Hematopoietic multipotent progenitor cell treated with erythropoietin and hydrocortisone succinate and interleukin-3 and kit ligand, for 6 days (in vitro differentiated cells): ENCODE data around the gene TBCD.
"Not testable (repeated sequence)": the region's sequence is repeated elsewhere in the genome, so short reads cannot be mapped to it uniquely, and the experiment has no call there.

Experiments used
- DNase-seq: peaks from one replicate; pipeline ENCODE4 v3.0.0-alpha.2; 2015

The TBCD gene

DNA sequence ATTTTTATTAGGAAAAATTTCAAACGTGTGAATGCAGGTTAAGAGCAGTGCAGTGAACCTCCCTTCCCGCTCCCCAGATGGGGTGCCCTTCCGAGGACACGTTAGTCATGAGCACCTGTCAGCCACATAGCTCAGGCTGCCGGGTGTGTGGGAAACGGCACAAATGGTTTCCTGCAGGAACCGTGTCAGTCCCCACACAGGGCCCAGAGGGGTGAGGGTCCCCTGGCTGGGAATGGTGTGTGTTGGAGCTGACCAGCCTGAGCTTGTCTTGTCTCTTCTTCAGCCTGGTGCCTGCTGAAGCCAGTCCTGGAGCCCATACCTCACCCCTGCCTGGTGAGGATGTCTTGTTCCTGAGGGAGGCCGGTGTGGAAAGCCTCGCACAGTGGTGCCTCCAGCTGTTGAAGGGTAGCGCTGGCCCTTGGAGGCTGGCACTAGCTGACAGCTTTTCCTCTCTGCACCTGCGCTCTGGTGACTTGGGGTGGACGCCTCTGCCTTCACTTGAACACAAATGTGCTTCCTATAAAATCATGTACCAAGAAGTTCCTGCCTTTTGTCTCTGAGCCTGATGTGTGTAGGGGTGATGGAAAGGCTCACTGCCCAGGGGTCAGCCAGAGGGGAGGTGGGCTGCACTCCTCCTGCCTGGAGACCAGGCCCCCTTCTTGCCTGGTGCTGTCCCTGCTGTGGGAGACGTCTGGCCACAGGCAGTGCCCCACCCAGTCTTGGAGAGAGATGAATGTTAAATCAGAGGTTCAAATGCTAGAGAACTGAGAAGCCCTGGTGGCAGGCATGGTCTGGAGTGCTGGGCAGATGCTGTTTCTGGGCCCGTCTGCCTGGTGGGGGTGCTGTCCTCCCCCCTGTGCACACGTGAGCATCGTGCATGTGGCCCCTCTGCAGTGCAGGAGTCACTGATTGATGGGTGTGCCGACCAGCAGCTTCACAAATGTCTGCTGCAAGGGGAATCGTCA, 190.6 kb downstream of the TBCD start:
- no peak for DNase-seq

DNA sequence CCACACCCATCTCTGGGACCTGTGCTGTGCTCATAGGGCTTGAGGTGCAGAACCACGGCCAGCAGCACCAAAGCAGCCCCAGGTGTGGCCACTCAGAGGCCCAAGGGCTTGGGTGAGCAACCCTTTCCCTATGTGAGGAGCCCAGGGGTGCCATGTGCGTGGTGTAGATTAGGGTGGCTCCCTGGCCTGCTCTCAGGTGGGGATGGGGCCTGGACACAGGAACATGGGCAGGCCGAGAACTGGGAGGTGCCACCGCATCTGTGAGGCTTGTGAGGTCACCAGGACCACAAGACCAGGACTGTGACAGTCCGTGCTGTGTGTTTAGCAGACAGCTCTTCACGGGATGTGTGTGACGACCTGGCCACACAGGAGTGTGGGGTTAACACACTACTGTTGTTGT, 191.5 kb downstream of the TBCD start:
- no peak for DNase-seq

DNA sequence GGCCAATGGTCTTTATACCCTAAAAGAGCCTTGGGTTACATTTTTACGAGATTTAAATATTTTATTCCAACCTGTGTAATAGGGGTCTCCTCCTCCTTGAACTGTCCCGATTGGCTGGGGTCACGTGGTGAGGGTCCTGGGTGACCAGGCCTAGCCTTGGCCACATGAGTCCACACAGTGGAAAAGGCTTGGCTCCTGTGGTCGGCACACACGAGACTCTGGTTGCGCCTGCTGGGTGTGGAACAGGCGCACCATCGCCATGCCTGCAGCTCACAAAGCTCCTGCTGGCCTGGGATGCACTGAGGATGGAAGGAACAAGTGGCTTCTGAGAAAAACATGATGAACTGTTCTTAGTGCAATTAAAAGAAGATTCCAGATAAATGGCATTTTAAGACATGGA, 191.9 kb downstream of the TBCD start:
- DNase-seq: no peak

DNA sequence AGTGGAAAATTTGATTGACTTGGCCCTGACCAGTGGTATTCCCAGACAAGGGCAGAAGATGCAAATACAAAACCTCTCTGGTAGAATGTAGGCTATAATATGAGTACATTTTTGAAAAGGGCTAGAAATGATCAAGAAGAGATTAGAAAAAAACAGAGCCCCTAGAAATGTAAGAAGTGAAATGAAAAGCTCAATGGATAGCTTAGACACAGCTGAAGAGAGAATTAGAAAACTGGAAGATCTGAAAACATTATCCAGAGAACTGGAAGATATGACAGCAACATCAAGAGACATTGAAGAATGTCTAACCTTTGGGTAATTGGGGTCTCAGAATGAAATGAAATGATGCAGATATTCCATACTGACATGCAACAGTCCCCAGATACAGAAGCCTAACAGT, 193.1 kb downstream of the TBCD start:
- DNase-seq: no peak

DNA sequence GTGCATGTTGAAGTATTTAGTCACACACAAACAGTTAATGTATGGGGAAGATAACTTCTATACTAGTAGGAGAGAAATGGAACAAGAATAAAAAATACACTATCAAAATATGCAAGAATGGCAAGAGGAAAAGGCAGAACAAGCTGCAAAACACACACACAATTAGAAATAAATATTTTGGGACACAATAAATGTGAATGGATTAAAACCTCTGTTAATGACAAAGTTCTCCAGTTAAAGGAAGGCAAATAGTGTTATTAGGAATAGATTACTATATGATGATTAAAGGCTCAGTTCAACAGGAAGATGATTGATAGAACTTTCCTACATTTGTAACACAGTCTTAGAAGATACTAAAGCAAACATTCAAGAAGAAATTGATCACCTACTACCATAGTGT, 194.2 kb downstream of the TBCD start:
- no peak for DNase-seq

DNA sequence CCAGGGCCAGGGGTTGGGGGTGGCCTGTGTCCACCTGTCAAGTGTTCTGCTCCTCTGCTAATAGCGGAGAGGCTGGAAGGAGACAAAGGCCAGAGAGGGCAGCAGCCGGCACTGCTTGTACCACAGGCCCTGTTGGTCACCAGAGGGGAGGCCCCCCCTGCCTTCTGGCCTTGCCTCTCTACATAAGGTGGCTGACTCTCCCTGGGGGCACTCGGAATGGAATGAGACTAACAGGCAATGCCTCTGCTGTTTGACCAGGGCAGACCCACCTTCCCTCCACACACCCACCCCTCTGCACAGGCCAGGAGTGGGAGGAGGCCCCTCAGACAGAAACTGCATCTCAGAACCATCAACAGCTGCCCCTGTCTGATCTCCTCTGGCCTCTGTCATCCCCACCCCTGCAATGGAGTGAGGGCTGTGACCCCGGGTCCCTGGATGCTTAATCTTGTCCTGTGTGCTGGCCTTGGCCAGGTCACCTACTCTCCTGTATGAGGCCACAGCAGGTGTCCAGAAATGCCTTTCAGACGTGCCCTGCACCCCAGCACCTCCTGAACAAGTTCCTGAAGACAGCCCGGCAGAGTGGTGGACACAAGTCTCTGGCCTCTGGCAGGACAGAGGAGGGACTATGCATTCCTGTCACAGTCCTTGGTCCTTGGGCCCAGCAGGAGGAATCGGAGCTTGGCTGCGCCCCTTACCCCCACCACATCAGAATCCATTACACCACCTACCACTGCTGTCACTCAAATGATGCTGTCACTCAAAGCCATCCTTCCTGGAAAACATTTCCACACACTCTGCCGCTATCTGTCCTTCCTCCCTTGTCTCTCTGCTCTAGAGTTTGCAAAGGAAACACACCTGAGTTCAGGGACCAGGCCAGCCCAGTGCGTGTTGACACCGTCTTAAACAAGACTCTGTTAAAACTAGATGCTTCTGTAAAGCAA, 195.5 kb downstream of the TBCD start:
- DNase-seq: no peak

DNA sequence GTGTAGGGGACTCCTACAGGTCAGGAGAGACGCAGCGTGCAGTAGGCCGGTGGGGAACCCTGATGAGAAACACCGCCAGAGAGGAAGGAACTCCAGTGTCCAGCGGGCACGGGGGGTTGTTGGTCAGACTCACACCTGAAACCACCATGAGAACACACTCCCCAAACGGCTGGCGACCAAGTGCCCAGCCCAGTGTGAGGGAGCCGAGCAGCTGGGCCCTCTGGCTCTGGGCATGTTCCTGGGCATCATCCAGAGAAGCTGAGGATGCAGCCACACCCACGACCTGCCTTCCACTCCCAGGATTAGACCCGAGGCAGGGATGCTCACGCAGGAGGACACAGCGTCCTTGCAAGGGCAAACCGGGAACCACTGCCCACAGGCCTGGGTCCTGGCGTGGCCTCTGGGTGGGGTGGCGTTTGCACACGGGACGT, 196.2 kb downstream of the TBCD start:
- DNase-seq: no peak

DNA sequence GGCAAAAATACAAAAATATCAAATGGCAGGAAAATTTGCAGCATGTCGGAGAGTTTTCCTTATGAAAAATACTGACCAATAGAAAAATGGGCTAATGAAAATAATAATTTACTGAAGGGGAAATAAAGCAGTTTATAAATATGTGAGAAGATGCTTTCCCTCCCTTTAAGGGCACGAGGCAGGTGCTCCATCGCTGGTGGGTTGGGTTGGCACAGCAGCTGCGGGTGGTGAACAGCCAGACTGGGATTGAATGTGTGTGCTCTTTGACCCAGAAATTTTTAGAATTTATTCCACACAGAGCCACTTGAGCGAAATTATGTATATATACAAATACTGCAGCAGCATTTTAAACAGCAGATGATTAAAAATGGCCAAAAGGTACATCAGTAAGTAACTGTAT, 197.1 kb downstream of the TBCD start:
- DNase-seq: no peak

DNA sequence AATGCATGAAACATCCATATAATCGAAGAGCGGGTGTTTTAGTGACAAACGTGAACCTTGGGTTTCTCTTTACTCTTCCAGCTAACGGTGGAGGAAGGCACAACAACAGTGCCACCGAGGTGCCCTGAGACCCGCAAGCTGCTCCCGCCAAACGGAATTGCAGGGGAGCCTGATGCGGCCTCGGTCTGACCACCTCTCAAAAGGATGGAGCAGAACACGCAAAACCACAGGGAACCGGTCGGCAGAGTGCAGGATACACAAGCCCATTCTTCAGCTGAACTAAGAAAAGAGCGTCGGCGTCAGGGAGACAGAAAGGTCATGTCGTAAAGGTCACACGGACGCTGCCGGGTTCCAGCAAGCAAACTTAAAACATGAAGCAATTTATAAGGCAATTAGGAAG, 197.5 kb downstream of the TBCD start:
- no peak for DNase-seq

DNA sequence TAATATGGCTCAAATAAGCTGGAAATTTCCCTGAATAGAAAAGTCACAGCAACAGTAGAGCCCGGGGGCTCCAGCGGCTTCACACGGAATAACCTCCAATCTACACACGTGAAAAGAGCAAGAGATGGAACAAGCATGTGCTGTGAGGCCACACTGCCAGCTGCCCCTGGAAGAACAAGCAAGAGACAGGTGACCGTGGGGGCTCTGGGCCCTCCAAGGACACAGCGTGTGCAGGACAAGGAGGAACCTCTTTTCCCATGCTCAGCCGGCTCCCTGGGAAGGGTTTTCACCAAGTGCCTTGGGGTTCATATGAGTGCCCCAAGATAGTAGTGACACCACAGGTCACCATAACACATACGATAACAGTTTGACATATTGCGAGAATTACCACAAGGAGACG, 198.1 kb downstream of the TBCD start:
- no peak for DNase-seq

DNA sequence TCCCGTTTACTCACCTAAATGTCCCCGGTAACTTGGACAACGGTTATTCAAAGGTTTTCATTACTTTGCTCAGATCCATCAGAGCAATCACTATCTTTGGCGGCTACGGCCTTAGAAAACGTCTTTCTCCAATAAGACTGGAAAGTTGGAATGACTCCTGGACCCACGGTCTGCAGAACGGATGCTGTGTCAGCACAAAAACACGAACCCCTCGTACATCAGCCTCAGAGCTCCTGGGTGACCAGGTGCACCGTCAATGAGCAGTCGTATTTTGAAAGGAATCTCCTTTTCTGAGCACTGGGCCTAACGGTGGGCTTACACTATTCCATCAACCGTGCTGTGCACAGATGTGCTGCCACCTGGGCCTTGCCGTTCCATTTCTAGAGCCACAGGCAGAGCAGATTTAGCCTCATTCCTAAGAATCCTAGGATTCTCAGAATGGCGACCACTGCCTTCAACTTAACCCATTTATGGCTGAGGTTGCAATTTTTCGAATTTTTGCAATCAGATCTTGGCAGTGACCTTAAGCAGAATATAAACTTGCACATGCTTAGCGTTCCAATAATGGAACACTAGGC, 198.7 kb downstream of the TBCD start:
- DNase-seq: no peak

DNA sequence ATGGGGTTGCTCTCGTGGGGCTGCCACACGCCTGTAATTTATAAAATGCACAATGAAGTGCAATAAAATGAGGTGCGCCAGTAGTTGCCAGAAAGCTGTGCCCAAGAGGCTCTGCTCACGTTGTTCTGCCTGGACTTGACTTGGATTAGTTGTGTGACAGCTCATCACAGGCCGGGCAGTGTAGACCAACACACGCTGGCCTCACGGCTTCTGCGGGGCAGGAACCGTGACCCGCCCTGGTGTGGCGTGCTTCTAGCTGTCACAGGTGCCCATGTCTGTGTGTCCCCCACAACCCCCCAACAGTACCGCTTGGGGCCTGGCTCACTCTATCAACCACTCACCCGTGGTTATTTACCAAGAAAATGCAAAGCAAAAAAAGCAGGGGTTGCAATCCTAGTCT, 200.2 kb downstream of the TBCD start:
- no peak for DNase-seq

DNA sequence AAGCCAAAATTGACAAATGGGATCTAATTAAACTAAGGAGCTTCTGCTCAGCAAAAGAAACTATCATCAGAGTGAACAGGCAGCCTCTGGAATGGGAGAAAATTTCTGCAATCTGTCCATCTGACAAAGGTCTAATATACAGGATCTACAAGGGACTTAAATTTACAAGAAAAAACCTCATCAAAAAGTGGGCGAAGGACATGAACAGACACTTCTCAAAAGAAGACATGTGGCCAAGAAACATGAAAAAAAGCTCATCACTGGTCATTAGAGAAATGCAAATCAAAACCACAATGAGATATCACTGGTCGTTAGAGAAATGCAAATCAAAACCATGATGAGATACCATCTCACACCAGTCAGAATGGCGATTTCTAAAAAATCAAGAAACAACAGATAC, 203.2 kb downstream of the TBCD start:
- DNase-seq: not testable (repeated sequence)

DNA sequence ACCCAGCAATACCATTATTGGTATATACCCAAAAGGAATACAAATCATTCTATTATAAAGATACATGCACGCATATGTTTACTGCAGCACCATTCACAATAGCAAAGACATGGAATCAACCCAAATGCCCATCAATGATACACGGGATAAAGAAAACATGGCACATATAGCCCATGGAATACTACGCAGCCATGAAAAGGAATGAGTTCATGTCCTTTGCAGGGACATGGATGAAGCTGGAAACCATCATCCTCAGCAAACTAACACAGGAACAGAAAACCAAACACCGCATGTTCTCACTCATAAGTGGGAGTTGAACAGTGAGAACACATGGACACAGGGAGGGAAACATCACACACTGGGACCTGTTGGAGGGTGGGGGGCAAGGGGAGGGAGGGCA, 203.8 kb downstream of the TBCD start:
- not testable (repeated sequence) for DNase-seq

DNA sequence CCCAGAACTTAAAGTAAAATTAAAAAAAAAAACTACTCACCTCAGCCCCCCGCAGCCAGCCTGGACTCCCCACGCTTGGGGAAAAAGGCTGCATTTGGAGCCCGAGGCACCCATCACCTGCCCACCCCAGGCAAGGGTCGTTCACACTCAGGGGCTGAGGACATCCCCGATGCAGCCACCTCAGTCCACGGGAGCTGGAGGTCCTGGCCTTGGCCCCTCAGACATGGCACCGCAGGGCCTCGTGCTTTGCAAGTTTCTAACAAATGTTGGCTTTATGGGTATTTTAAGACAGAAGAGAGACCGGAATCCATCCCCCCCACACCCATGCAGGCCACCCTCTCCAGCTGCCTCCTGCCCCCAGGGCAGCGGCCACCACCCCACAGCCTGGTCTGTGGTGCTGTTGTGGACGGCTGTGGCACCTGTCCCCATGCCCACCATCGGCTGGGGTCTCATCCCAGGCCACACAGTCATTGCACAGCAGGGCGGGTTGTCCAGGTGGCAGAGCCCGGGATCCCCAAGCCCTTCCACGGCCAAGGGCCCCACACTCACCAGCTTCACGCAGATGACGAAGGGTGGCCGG, 204.4 kb downstream of the TBCD start:
- DNase-seq: no peak

DNA sequence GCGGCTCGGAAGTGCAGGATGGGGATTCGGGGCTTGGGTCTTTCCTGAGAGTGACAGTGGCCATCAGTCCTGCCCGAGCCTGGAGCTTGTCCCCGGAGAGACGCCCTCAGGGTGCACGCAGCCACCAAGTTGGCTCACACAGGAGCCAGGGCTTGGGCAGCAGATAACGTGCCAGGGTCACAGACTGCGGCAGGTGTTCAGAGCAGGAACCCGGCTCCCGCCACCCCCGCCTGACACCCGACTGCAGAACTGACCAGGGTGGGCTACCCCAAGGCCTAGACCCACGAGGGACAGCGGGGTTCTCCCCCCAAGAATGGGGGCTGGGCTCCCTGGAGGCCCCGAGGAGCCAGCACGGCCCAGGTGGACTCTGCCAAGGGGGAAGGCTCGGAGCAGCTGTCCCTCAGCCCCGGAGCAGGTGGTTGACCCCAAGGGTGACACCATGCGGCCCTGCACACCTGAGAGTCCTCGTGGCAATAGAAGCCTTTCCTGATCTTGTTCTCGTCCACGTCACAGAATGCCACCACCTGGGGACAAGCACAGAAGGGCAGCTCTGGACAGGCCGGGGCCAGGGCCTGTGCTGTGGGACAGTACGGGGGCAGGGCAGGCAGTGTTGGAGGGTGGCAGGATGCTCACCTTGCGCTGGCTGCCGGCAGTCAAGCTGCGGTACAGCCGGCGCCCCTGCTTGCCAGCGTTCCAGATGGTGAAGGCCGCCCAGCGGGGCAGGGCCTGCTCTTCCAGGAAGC, 205.0 kb downstream of the TBCD start:
- no peak for DNase-seq

DNA sequence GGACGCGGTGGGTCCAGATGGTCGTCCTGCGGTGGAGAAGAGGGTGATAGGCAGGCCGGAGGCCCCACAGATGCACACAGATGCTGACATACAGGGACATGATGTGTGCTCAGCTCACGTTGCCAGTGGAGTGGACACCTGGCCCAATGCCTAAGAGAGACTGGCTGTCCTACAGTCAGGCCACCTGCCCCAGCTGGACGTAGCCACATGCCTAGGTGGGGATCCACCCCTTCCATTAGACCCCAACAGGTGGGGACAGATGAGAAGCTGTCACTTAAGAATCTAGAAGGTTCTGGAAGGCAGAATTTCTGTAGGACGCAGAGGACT, 205.6 kb downstream of the TBCD start:
- DNase-seq: no peak

DNA sequence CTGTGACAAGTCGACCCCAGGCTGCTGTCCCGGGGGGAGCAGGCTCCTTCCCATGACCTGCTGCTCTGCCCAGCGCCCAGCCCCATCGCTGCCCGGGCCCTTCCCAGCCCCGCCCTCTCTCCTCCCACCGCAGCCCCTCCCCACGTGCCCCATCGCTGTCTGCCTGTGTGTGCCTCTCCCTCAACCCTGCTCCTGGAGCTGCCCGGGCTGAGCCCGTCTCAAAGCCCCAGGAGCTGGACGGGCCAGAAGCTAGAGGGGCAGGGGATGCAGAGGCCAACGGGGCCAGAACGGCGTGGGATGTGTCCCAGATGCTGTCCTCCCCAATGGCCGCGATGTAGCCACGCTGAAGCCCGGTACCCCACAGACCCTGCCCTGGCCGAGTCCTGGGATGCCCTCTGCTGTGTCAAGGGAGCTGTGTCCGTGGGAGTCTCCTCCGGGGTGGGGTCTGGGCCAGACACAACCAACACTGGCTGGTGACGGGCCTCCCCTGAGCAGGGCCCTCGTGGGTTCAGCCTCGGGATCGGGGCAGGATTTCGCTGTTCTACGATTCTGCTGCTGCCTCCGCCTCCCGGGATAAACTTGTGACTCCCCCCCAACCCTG, 206.2 kb downstream of the TBCD start:
- no peak for DNase-seq

DNA sequence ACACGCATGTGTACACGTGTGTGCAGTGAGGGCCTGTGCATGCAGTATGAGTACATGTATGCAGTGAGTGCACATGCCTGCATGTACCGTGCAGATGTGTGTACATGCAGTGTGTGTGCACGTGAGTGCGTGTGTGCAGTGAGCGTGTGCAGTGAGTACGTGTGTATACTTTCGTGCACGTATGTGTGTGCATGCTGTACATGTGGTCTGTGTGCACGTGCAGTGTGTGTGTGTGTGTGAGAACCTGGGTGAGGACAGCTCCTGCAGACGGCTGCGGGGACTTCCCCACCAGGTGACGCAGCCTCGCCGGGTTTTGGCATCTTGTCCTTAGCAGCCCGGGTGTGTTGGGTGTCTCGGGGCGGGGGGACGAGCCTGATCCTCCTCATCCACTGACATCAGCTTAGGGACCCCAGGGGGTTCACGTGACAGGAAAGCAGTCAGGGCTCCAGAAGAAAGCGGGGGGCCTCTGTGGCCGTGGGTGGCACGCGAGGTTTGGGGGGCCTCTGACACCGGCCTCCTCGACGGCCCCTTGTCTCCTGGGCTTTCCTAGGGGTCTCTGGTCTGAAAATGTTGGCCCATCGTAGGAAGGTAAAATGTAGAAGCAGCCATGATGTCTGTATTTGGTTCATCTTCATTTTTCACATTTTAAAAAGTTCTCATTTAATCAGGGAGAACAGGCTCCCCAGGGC, 207.5 kb downstream of the TBCD start:
- no peak for DNase-seq

DNA sequence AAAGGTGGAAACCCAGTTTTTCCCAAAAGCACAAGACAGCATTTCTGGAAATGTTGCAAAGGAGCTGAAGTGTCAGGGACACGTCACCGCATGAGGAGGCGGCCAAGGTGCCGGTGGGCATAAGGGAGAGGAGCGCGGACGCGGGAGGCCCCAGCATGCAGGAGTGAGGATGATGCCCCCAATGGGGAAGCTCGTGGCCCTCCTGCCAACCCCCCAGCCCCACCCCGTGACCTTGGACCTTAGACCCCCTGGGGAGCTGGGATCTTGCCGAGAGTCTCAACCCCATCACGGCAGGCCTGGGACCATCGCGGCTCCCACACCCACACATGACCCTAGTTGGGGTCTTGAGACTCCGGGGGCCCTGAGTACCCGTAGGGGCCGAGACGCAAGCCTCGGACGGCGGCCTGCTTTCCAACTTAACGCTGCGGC, 208.1 kb downstream of the TBCD start:
- DNase-seq: no peak
